ENCODE data around the gene KITLG. TPM values are rescaled to one million over a fixed set of nuclear protein-coding genes. Genes with fewer than 3 reads are reported as not detected.
A peak's percentile ranks its signal among the peaks of the same experiment; 100 is the strongest.

The KITLG gene
- polyA plus RNA-seq, 1 of the 3 experiments (the other 2 are of a cell fraction): 8.9 TPM

GRCh38 chr12:88444481-88444880, 135.8 kb downstream of the KITLG start:
- Histone ChIP-seq H3K27me3 (ENCODE audit: insufficient read depth) (no peaks in the 10 kb centered on the region), H4K20me1 (ENCODE audit: insufficient read depth) (no peaks in the 10 kb centered on the region), H2AFZ (ENCODE audit: low read depth) (peak overlapping the region; percentile 44; the same call in 1 of the 2 replicates), H3K36me3 (replicated peaks in 1 of 2; ENCODE audit: control insufficient read depth in 1 of 2, insufficient read depth in 2 of 2, low read length in 1 of 2) (peaks cover 0 to 6% of the 10 kb centered on the region in 2 experiments), H3K79me2 (ENCODE audit: insufficient read depth) (no peaks in the 10 kb centered on the region), H3K9me2 (no peaks in the 10 kb centered on the region), H3K27ac (ENCODE audit: low read depth in 2 of 2, low read length in 1 of 2) (peak overlapping the region; percentile 59 to 86; a peak in 3 of 4 replicates), H3K9ac (no peak overlapping the region), H3K9me3 (peaks cover 3% of the 10 kb centered on the region; the same call in 1 of the 2 replicates), H3K4me1 (ENCODE audit: control insufficient read depth in 1 of 2, insufficient read depth in 2 of 2, low read depth in 1 of 2, low read length in 1 of 2) (peaks cover 0 to 10% of the 10 kb centered on the region in 2 experiments), H3K4me3 (ENCODE audit: low read depth in 2 of 2, low read length in 1 of 2) (no peak overlapping the region), H3K4me2 (no peak overlapping the region), H3F3A (replicated peaks; ENCODE audit: insufficient read depth) (peaks cover 35% of the 10 kb centered on the region)
- TF ChIP-seq TCF12 (IDR thresholded peaks at IDR 0.05) (peak; percentile 14; the same call in 1 of the 2 replicates), SMC3 (IDR thresholded peaks at IDR 0.05; ENCODE audit: low read depth, low read length) (no peak)
- DNase-seq: no peak
- WGBS (ENCODE audit: low lambda C conversion rate): 11% methylated on average over 1 of the region's 1 CpG
- ChIA-PET POLR2A (no interaction called here), CTCF (no interaction called here)

Small RNAs within 50 kb of the gene (small RNA-seq; reads per million reads assigned to genes)
- 0 reads per million in 7 experiments for gene RNU1-117P

Measured in SK-N-SH (cell line).